Dedifferentiated amniotic fluid mesenchymal stem cell (primary cell): ENCODE data around the gene SH2D5.
"Not testable (repeated sequence)": the region's sequence is repeated elsewhere in the genome, so short reads cannot be mapped to it uniquely, and the experiment has no call there.

Experiments used
- DNase-seq: peaks from one replicate; pipeline ENCODE4 v3.0.0-alpha.2; 2016; ENCODE audit errors: extremely low spot score

The SH2D5 gene

GRCh38 chr1:20695515-20695914 is 37.0 kb downstream of the SH2D5 start:
- DNase-seq: no peak

- no peak for DNase-seq
Observed at GRCh38 chr1:20693623-20694022, 38.9 kb downstream of the SH2D5 start.

- DNase-seq: no peak
Observed at GRCh38 chr1:20691872-20692271, 40.6 kb downstream of the SH2D5 start.

GRCh38 chr1:20689645-20690056 is 42.9 kb downstream of the SH2D5 start:
- no peak for DNase-seq

- DNase-seq: no peak
Observed at GRCh38 chr1:20686883-20687725, 45.4 kb downstream of the SH2D5 start.

- DNase-seq: no peak
Observed at GRCh38 chr1:20685741-20686140, 46.8 kb downstream of the SH2D5 start.

GRCh38 chr1:20685099-20685662 is 47.3 kb downstream of the SH2D5 start:
- no peak for DNase-seq

GRCh38 chr1:20684651-20685050 is 47.9 kb downstream of the SH2D5 start:
- DNase-seq: no peak

GRCh38 chr1:20684050-20684620 is 48.4 kb downstream of the SH2D5 start:
- no peak for DNase-seq

GRCh38 chr1:20683614-20684013 is 48.9 kb downstream of the SH2D5 start:
- no peak for DNase-seq

- DNase-seq: no peak
Observed at GRCh38 chr1:20682571-20683236, 49.8 kb downstream of the SH2D5 start.

- no peak for DNase-seq
Observed at GRCh38 chr1:20681999-20682398, 50.5 kb downstream of the SH2D5 start.

- no peak for DNase-seq
Observed at GRCh38 chr1:20680269-20680668, 52.2 kb downstream of the SH2D5 start.

- DNase-seq: no peak
Observed at GRCh38 chr1:20678599-20678998, 53.9 kb downstream of the SH2D5 start.

- not testable (repeated sequence) for DNase-seq
Observed at GRCh38 chr1:20673626-20674025, 58.9 kb downstream of the SH2D5 start.

GRCh38 chr1:20672265-20672632 is 60.3 kb downstream of the SH2D5 start:
- DNase-seq: no peak

GRCh38 chr1:20670936-20671335 is 61.6 kb downstream of the SH2D5 start:
- DNase-seq: no peak
